IMR-90 (cell line): ENCODE data around the gene PAX8.

ENCODE experiments used
- BHLHE40 ChIP-seq: fragments of 150-350 bp; IDR thresholded peaks from 2 replicates; pipeline ENCODE4 v1.6.1; 2016; ENCODE audit warnings: mild to moderate bottlenecking, low read depth, low read length
- FOS ChIP-seq: fragments of 150-350 bp; IDR thresholded peaks from 2 replicates; pipeline ENCODE4 v1.6.1; 2016; ENCODE audit warnings: low read depth, low read length
- MAFK ChIP-seq: IDR thresholded peaks from 2 replicates; pipeline ENCODE4 v1.6.1; 2012; ENCODE audit warnings: low read depth, low read length, improper control_type of control experiment
- POLR2A ChIP-seq: IDR thresholded peaks from 2 replicates; pipeline ENCODE4 v1.6.1; 2012; ENCODE audit warnings: mild to moderate bottlenecking, low read depth, low read length
- RAD21 ChIP-seq: IDR thresholded peaks from 2 replicates; pipeline ENCODE4 v1.6.1; 2012; ENCODE audit warnings: low read length, improper control_type of control experiment
- SMC3 ChIP-seq: fragments of 150-350 bp; IDR thresholded peaks from 2 replicates; pipeline ENCODE4 v1.6.1; 2016; ENCODE audit warnings: low read depth, mild to moderate bottlenecking, antibody characterized with exemption, low read length, moderate library complexity
- TF ChIP-seq, protein P1 (sequence below): conservative IDR thresholded peaks from 2 replicates; pipeline ENCODE4 v1.5.1; 2012; ENCODE audit warnings: mild to moderate bottlenecking, low read depth, low read length, improper control_type of control experiment
- TF ChIP-seq, protein P2 (sequence below): fragments of 150-350 bp; IDR thresholded peaks from 2 replicates; pipeline ENCODE4 v1.6.1; 2016; ENCODE audit warnings: low read depth, mild to moderate bottlenecking, low read length, moderate library complexity, borderline replicate concordance

DNA sequence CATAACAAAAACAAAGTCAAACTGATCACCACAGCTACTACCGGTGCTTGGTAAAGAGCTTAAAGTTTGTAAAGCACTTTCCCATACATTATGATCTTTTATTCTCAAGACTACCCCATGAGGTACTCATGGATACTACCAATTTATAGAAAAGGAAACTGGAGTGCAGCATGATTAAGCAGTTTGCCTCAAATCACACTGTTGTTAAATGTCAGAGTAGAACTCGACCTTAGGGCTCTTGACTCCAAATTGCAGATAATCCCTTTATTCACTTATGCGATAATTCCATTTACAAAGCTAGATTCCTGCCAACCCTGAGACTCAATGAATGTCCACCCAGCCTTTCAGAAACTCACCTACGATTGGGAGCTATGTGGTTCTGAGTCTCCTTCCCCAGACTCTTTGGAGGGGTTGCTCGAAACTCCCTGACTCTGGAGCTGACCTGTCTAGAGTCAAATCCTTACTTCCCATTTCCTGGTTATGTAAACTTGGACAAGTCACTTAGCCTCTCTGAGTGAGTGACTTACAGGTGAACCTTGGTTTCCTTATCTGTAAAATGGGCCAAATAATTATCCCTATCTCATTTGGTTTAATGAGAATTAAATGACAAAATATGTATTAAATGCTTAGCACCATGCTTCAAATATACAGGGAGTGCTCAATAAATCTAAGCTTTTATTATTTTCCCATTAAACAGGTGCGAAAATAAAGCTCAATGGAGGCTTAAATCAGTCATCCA, 57.6 kb downstream of the PAX8 start:
- TF ChIP-seq, protein P1, sequence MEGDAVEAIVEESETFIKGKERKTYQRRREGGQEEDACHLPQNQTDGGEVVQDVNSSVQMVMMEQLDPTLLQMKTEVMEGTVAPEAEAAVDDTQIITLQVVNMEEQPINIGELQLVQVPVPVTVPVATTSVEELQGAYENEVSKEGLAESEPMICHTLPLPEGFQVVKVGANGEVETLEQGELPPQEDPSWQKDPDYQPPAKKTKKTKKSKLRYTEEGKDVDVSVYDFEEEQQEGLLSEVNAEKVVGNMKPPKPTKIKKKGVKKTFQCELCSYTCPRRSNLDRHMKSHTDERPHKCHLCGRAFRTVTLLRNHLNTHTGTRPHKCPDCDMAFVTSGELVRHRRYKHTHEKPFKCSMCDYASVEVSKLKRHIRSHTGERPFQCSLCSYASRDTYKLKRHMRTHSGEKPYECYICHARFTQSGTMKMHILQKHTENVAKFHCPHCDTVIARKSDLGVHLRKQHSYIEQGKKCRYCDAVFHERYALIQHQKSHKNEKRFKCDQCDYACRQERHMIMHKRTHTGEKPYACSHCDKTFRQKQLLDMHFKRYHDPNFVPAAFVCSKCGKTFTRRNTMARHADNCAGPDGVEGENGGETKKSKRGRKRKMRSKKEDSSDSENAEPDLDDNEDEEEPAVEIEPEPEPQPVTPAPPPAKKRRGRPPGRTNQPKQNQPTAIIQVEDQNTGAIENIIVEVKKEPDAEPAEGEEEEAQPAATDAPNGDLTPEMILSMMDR, result no peak
- TF ChIP-seq POLR2A, result no peak
- TF ChIP-seq FOS, result no peak
- no peak for TF ChIP-seq RAD21
- no peak for TF ChIP-seq MAFK
- TF ChIP-seq BHLHE40, result no peak
- TF ChIP-seq, protein P2, sequence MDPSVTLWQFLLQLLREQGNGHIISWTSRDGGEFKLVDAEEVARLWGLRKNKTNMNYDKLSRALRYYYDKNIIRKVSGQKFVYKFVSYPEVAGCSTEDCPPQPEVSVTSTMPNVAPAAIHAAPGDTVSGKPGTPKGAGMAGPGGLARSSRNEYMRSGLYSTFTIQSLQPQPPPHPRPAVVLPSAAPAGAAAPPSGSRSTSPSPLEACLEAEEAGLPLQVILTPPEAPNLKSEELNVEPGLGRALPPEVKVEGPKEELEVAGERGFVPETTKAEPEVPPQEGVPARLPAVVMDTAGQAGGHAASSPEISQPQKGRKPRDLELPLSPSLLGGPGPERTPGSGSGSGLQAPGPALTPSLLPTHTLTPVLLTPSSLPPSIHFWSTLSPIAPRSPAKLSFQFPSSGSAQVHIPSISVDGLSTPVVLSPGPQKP, result no peak
- TF ChIP-seq SMC3, result no peak
